KOPT-K1 (cell line): Measurements from ENCODE around the gene NUTM2F.
"Not testable (repeated sequence)": the region's sequence is repeated elsewhere in the genome, so short reads cannot be mapped to it uniquely, and the experiment has no call there.

Source experiments
- H3K27ac ChIP-seq: fragments of 200-600 bp; sonication (generic); 2 replicates; pipeline ENCODE4 v1.5.1; 2016; ENCODE audit warnings: antibody characterized with exemption, mild to moderate bottlenecking, low read depth, low read length; ENCODE audit not compliant: poor library complexity, severe bottlenecking
- H3K36me3 ChIP-seq: fragments of 200-600 bp; sonication (generic); 2 replicates; pipeline ENCODE4 v1.5.1; 2017; ENCODE audit warnings: antibody characterized with exemption, mild to moderate bottlenecking, low read length, moderate library complexity; ENCODE audit not compliant: insufficient read depth
- H3K9me3 ChIP-seq: fragments of 200-600 bp; sonication (generic); 2 replicates; pipeline ENCODE4 v1.5.1; 2017; ENCODE audit warnings: antibody characterized with exemption, low read length, mild to moderate bottlenecking; ENCODE audit not compliant: insufficient read depth, poor library complexity, severe bottlenecking

NUTM2F gene

GRCh38 chr9:94325583-94325982 is 2.9 kb downstream of the NUTM2F start:
- H3K27ac ChIP-seq, H3K36me3 ChIP-seq, H3K9me3 ChIP-seq: not testable (repeated sequence)

- not testable (repeated sequence) for H3K9me3 ChIP-seq, H3K36me3 ChIP-seq, H3K27ac ChIP-seq
Observed at GRCh38 chr9:94323153-94323798, 5.2 kb downstream of the NUTM2F start.

- not testable (repeated sequence) for H3K36me3 ChIP-seq, H3K9me3 ChIP-seq, H3K27ac ChIP-seq
Observed at GRCh38 chr9:94322342-94322940, 6.0 kb downstream of the NUTM2F start.

GRCh38 chr9:94317949-94318657 is 10.3 kb downstream of the NUTM2F start:
- not testable (repeated sequence) for H3K9me3 ChIP-seq, H3K27ac ChIP-seq, H3K36me3 ChIP-seq

- H3K36me3 ChIP-seq, H3K27ac ChIP-seq, H3K9me3 ChIP-seq: not testable (repeated sequence)
Observed at GRCh38 chr9:94316236-94316635, 12.2 kb downstream of the NUTM2F start.

GRCh38 chr9:94315034-94315984 is 13.1 kb downstream of the NUTM2F start:
- not testable (repeated sequence) for H3K9me3 ChIP-seq, H3K36me3 ChIP-seq, H3K27ac ChIP-seq

GRCh38 chr9:94303321-94303720 is 25.1 kb downstream of the NUTM2F start:
- Histone ChIP-seq H3K27ac (no peak overlapping the region), H3K36me3 (no peaks in the 10 kb centered on the region), H3K9me3 (no peaks in the 10 kb centered on the region)

- no peak overlapping the region for H3K27ac ChIP-seq
- no peaks in the 10 kb centered on the region for H3K9me3 ChIP-seq
- no peaks in the 10 kb centered on the region for H3K36me3 ChIP-seq
Observed at GRCh38 chr9:94302426-94302825, 26.0 kb downstream of the NUTM2F start.

- H3K9me3 ChIP-seq, result no peaks in the 10 kb centered on the region
- no peaks in the 10 kb centered on the region for H3K36me3 ChIP-seq
- no peak overlapping the region for H3K27ac ChIP-seq
Observed at GRCh38 chr9:94301583-94301982, 26.9 kb downstream of the NUTM2F start.

- Histone ChIP-seq H3K27ac (no peak overlapping the region), H3K9me3 (no peaks in the 10 kb centered on the region), H3K36me3 (no peaks in the 10 kb centered on the region)
Observed at GRCh38 chr9:94300470-94301301, 27.8 kb downstream of the NUTM2F start.

GRCh38 chr9:94298949-94299599 is 29.4 kb downstream of the NUTM2F start:
- Histone ChIP-seq H3K36me3 (peaks cover 8% of the 10 kb centered on the region), H3K9me3 (no peaks in the 10 kb centered on the region), H3K27ac (no peak overlapping the region)

GRCh38 chr9:94289691-94290090 is 38.8 kb downstream of the NUTM2F start:
- H3K9me3 ChIP-seq, result peaks cover 6% of the 10 kb centered on the region
- no peak overlapping the region for H3K27ac ChIP-seq
- peaks cover 42% of the 10 kb centered on the region for H3K36me3 ChIP-seq

GRCh38 chr9:94287877-94288513 is 40.4 kb downstream of the NUTM2F start:
- Histone ChIP-seq H3K36me3 (peaks cover 33% of the 10 kb centered on the region; the same call in 1 of the 2 replicates), H3K27ac (no peak overlapping the region), H3K9me3 (peaks cover 6% of the 10 kb centered on the region)
